WTC11 (cell line): ENCODE results near the gene ZNRF3. TPM values are rescaled to one million over a fixed set of nuclear protein-coding genes. Genes with fewer than 3 reads are reported as not detected.

Source experiments
- ATAC-seq: fragments of 200-7000 bp; cut with Tn5 transposase; 2 replicates; pipeline ENCODE4 v1.10.0; 2021; ENCODE audit warnings: mild to moderate bottlenecking, moderate library complexity
- CTCF ChIA-PET: fragments of 300-600 bp; sonication (Branson Sonifier 250); formaldehyde crosslinking; loops from one replicate; lab custom pipeline; 2021; ENCODE audit warnings: antibody characterized with exemption; lab: Charles Lee
- POLR2A ChIA-PET: fragments of 350-600 bp; sonication (Branson Sonifier 250); formaldehyde crosslinking; loops from one replicate; lab custom pipeline; 2021; ENCODE audit warnings: antibody characterized with exemption; lab: Charles Lee
- DNase-seq: peaks from one replicate; pipeline ENCODE4 v3.0.0; 2021; ENCODE audit warnings: low spot score
- H3K27ac Mint-ChIP-seq: 2 replicates; pipeline ENCODE4 v1.8.0; 2021; ENCODE audit warnings: mixed read lengths
- H3K27me3 Mint-ChIP-seq: 2 replicates; pipeline ENCODE4 v1.8.0; 2021; ENCODE audit warnings: low read depth, mild to moderate bottlenecking, moderate library complexity, mixed read lengths
- H3K36me3 Mint-ChIP-seq: 2 replicates; pipeline ENCODE4 v1.8.0; 2021; ENCODE audit warnings: mixed read lengths
- H3K4me1 Mint-ChIP-seq: 2 replicates; pipeline ENCODE4 v1.8.0; 2022; ENCODE audit warnings: mixed read lengths
- H3K4me3 Mint-ChIP-seq: 2 replicates; pipeline ENCODE4 v1.8.0; 2021; ENCODE audit warnings: mild to moderate bottlenecking, moderate library complexity, mixed read lengths
- H3K9me3 Mint-ChIP-seq: 2 replicates; pipeline ENCODE4 v1.8.0; 2021; ENCODE audit warnings: mixed read lengths
- ARID4B ChIP-seq: sonication (generic); formaldehyde crosslinking; IDR thresholded peaks from 2 replicates; pipeline ENCODE4 v1.8.0; 2023; ENCODE audit warnings: missing genetic modification reagents, mild to moderate bottlenecking, borderline replicate concordance
- CDX4 ChIP-seq: fragments of 250-450 bp; sonication (Bioruptor Pico); IDR thresholded peaks from 2 replicates; pipeline ENCODE4 v1.9.0; 2021; ENCODE audit warnings: moderate library complexity, mild to moderate bottlenecking, inconsistent platforms, borderline replicate concordance
- CREM ChIP-seq: sonication (generic); formaldehyde crosslinking; IDR thresholded peaks from 2 replicates; pipeline ENCODE4 v1.8.1; 2022; ENCODE audit warnings: mild to moderate bottlenecking, missing genetic modification reagents, moderate library complexity
- E2F1 ChIP-seq: sonication (generic); formaldehyde crosslinking; IDR thresholded peaks from 2 replicates; pipeline ENCODE4 v1.8.0; 2022; ENCODE audit warnings: mild to moderate bottlenecking, missing genetic modification reagents
- ESRRA ChIP-seq: sonication (generic); formaldehyde crosslinking; IDR thresholded peaks from 2 replicates; pipeline ENCODE4 v1.8.1; 2022; ENCODE audit warnings: mild to moderate bottlenecking, missing genetic modification reagents, borderline replicate concordance
- ETV6 ChIP-seq: sonication (generic); formaldehyde crosslinking; IDR thresholded peaks from 2 replicates; pipeline ENCODE4 v1.8.1; 2022; ENCODE audit warnings: mild to moderate bottlenecking, missing genetic modification reagents
- HMGA2 ChIP-seq: fragments of 250-450 bp; sonication (Bioruptor Pico); IDR thresholded peaks from 2 replicates; pipeline ENCODE4 v1.4.0; 2021; ENCODE audit warnings: mild to moderate bottlenecking, moderate library complexity
- HMGXB4 ChIP-seq: sonication (generic); formaldehyde crosslinking; IDR thresholded peaks from 2 replicates; pipeline ENCODE4 v1.8.1; 2023; ENCODE audit warnings: mild to moderate bottlenecking, moderate library complexity, missing genetic modification reagents
- NR3C1 ChIP-seq: sonication (generic); formaldehyde crosslinking; conservative IDR thresholded peaks from 2 replicates; pipeline ENCODE4 v1.8.1; 2023; ENCODE audit warnings: low read depth, mild to moderate bottlenecking, missing genetic modification reagents
- PREB ChIP-seq: sonication (generic); formaldehyde crosslinking; IDR thresholded peaks from 2 replicates; pipeline ENCODE4 v1.8.1; 2022; ENCODE audit warnings: mild to moderate bottlenecking, missing genetic modification reagents, moderate library complexity, borderline replicate concordance
- SP1 ChIP-seq: sonication (generic); formaldehyde crosslinking; conservative IDR thresholded peaks from 2 replicates; pipeline ENCODE4 v1.8.1; 2022; ENCODE audit warnings: missing genetic modification reagents
- TEAD1 ChIP-seq: sonication (generic); formaldehyde crosslinking; IDR thresholded peaks from 2 replicates; pipeline ENCODE4 v1.8.0; 2022; ENCODE audit warnings: mild to moderate bottlenecking, missing genetic modification reagents
- TP53 ChIP-seq: sonication (generic); formaldehyde crosslinking; IDR thresholded peaks from 2 replicates; pipeline ENCODE4 v1.8.1; 2023; ENCODE audit warnings: mild to moderate bottlenecking, missing genetic modification reagents
- USF1 ChIP-seq: sonication (generic); formaldehyde crosslinking; IDR thresholded peaks from 2 replicates; pipeline ENCODE4 v1.8.0; 2022; ENCODE audit warnings: mild to moderate bottlenecking, missing genetic modification reagents
- ZNF423 ChIP-seq: fragments of 250-450 bp; sonication (Bioruptor Pico); IDR thresholded peaks from 2 replicates; pipeline ENCODE4 v2.1.2; 2022; ENCODE audit warnings: mild to moderate bottlenecking, moderate library complexity
- ZNF532 ChIP-seq: fragments of 250-450 bp; sonication (Bioruptor Pico); IDR thresholded peaks from 2 replicates; pipeline ENCODE4 v1.9.0; 2021; ENCODE audit warnings: mild to moderate bottlenecking, borderline replicate concordance
- total RNA-seq: library from RNA; stranded (reverse); gene quantifications from 3 replicates; pipeline ENCODE4 v1.2.3, GENCODE V29; 2021

Gene ZNRF3
- total RNA-seq, 1 experiment from 2014 or later: 25.4 TPM

- no peaks in the 10 kb centered on the region for H3K36me3 Mint-ChIP-seq
- POLR2A ChIA-PET: interaction anchor here (0.6 to 3.7 kb wide), 6 partner anchors 30 to 464 kb away, joined by 3 to 12 read pairs (median 4); no protein-coding TSS in a partner anchor
- peak; percentile 63 for DNase-seq
- TF ChIP-seq HMGXB4 (CRISPR knock-in tag) (peak; percentile 44; the same call in 1 of the 2 replicates), ZNF423 (peak; percentile 27; the same call in 1 of the 2 replicates), ZNF532 (CRISPR knock-in tag) (no peak), ARID4B (CRISPR knock-in tag) (peak; percentile 45; the same call in 1 of the 2 replicates), TEAD1 (CRISPR knock-in tag) (0 out of 2 replicates have a peak, but pooled peaks have one; percentile 20), USF1 (CRISPR knock-in tag) (0 out of 2 replicates have a peak, but pooled peaks have one; percentile 15), HMGA2 (CRISPR knock-in tag) (no peak), CREM (CRISPR knock-in tag) (0 out of 2 replicates have a peak, but pooled peaks have one; percentile 36)
- TF ChIP-seq, all 79 proteins: peak for 6
- Mint-ChIP-seq H3K27me3 (peaks cover 11% of the 10 kb centered on the region), H3K4me3 (peak overlapping the region; percentile 92), H3K9me3 (no peaks in the 10 kb centered on the region), H3K27ac (peak overlapping the region; percentile 65; the same call in 1 of the 2 replicates), H3K4me1 (peaks cover 52% of the 10 kb centered on the region)
- ATAC-seq: peak; percentile 36
- CTCF ChIA-PET: interaction anchor here (0.8 to 5.2 kb wide), 8 partner anchors 11 to 159 kb away, joined by 3 to 38 read pairs (median 5); no protein-coding TSS in a partner anchor
Observed at GRCh38 chr22:28883917-28884746, 760 bp downstream of the ZNRF3 start.

GRCh38 chr22:28884747-28885350 is 1.5 kb downstream of the ZNRF3 start:
- H3K4me1 Mint-ChIP-seq: peaks cover 59% of the 10 kb centered on the region
- peak overlapping the region; percentile 92 for H3K4me3 Mint-ChIP-seq
- ChIA-PET CTCF (interaction anchor here (0.5 to 5.2 kb wide), 6 partner anchors 29 to 158 kb away, joined by 3 to 38 read pairs (median 4); no protein-coding TSS in a partner anchor), POLR2A (interaction anchor here (0.6 to 3.7 kb wide), 3 partner anchors 12 to 168 kb away, joined by 3 to 12 read pairs (median 5); no protein-coding TSS in a partner anchor)
- ATAC-seq (no peak; the same call in 1 of the 2 replicates), DNase-seq (no peak)
- peaks cover 11% of the 10 kb centered on the region for H3K27me3 Mint-ChIP-seq
- 0 out of 2 replicates have a peak overlapping the region, but pooled peaks have one; percentile 65 for H3K27ac Mint-ChIP-seq
- H3K9me3 Mint-ChIP-seq: no peaks in the 10 kb centered on the region
- no peaks in the 10 kb centered on the region for H3K36me3 Mint-ChIP-seq
- TF ChIP-seq CDX4 (CRISPR knock-in tag): no peak
- TF ChIP-seq TP53 (CRISPR knock-in tag): no peak
- TF ChIP-seq ESRRA: no peak
- TF ChIP-seq SP1: no peak
- TF ChIP-seq PREB (CRISPR knock-in tag): no peak
- no peak for TF ChIP-seq ETV6 (CRISPR knock-in tag)
- TF ChIP-seq NR3C1: no peak
- TF ChIP-seq ZNF423: no peak
- no peak for TF ChIP-seq E2F1 (CRISPR knock-in tag)
